IMR-90 (cell line): Measurements from ENCODE around the gene TRIM63. TPM values are rescaled to one million over a fixed set of nuclear protein-coding genes. Genes with fewer than 3 reads are reported as not detected.

Experiments used
- ATAC-seq: fragments of 200-7000 bp; cut with Tn5 transposase; 2 replicates; pipeline ENCODE4 v1.9.1; 2020; ENCODE audit warnings: low read depth, mild to moderate bottlenecking, moderate library complexity
- BruUV-seq: library from RNA; stranded (reverse); fragments of 400-500 nt; replicated peaks from 2 replicates; lab custom pipeline; 2021; lab: Mats Ljungman, UMichigan
- CTCF ChIA-PET: fragments of 300-600 bp; formaldehyde crosslinking; extraction: SDS; loops from one replicate; lab custom pipeline; 2021; ENCODE audit warnings: antibody characterized with exemption; lab: Yijun Ruan, JAX
- POLR2A ChIA-PET: fragments of 300-600 bp; sonication (Branson Sonifier 250); formaldehyde crosslinking; loops from one replicate; lab custom pipeline; 2022; ENCODE audit warnings: antibody characterized with exemption; ENCODE audit not compliant: unreplicated experiment; lab: Charles Lee
- DNase-seq: peaks from one replicate; pipeline ENCODE4 v3.0.0; 2013
- H2AFZ ChIP-seq: replicated peaks from 2 replicates; pipeline ENCODE3; 2013; ENCODE audit warnings: low read length, mild to moderate bottlenecking; ENCODE audit not compliant: poor library complexity
- H2AK5ac ChIP-seq: 2 replicates; pipeline ENCODE4 v1.6.1; 2013; ENCODE audit warnings: low read depth, low read length, inconsistent platforms
- H2AK9ac ChIP-seq: replicated peaks from 2 replicates; pipeline ENCODE3; 2013; ENCODE audit warnings: mild to moderate bottlenecking, low read depth, low read length, moderate library complexity; ENCODE audit not compliant: poor library complexity
- H2BK120ac ChIP-seq: 2 replicates; pipeline ENCODE4 v1.6.1; 2013; ENCODE audit warnings: low read depth, low read length, inconsistent platforms
- H2BK15ac ChIP-seq: 3 replicates; pipeline ENCODE4 v1.6.1; 2013; ENCODE audit warnings: low read depth, low read length, inconsistent platforms
- H2BK20ac ChIP-seq: 2 replicates; pipeline ENCODE4 v1.6.1; 2013; ENCODE audit warnings: low read depth, mild to moderate bottlenecking, inconsistent platforms, low read length, moderate library complexity
- H2BK5ac ChIP-seq: 2 replicates; pipeline ENCODE4 v1.6.1; 2013; ENCODE audit warnings: mild to moderate bottlenecking, low read depth, low read length, inconsistent platforms; ENCODE audit not compliant: poor library complexity, severe bottlenecking
- H3K14ac ChIP-seq: replicated peaks from 2 replicates; pipeline ENCODE4 v1.6.1; 2013; ENCODE audit warnings: low read depth, low read length, inconsistent platforms
- H3K18ac ChIP-seq: 2 replicates; pipeline ENCODE4 v1.6.1; 2013; ENCODE audit warnings: low read depth, low read length, control low read depth
- H3K23ac ChIP-seq: 2 replicates; pipeline ENCODE4 v1.6.1; 2013; ENCODE audit warnings: low read depth, low read length, inconsistent platforms
- H3K27ac ChIP-seq: 2 replicates; pipeline ENCODE4 v1.5.1; 2013; ENCODE audit warnings: mild to moderate bottlenecking, control low read depth, low read length; ENCODE audit not compliant: insufficient read depth
- H3K27me3 ChIP-seq: 2 replicates; pipeline ENCODE4 v1.6.1; 2013; ENCODE audit warnings: low read length; ENCODE audit not compliant: control insufficient read depth, insufficient read depth
- H3K36me3 ChIP-seq: 2 replicates; pipeline ENCODE4 v1.6.1; 2013; ENCODE audit warnings: low read length, mixed read lengths; ENCODE audit not compliant: control insufficient read depth, insufficient read depth
- H3K4ac ChIP-seq: 2 replicates; pipeline ENCODE4 v1.6.1; 2013; ENCODE audit warnings: low read depth, low read length, inconsistent platforms
- H3K4me1 ChIP-seq: 2 replicates; pipeline ENCODE4 v1.6.1; 2013; ENCODE audit warnings: low read length, mixed read lengths; ENCODE audit not compliant: control insufficient read depth, insufficient read depth
- H3K4me2 ChIP-seq: 2 replicates; pipeline ENCODE4 v1.6.1; 2013; ENCODE audit warnings: low read depth, mild to moderate bottlenecking, control low read depth, low read length, moderate library complexity
- H3K4me3 ChIP-seq: 2 replicates; pipeline ENCODE4 v1.5.1; 2013; ENCODE audit warnings: low read depth, mild to moderate bottlenecking, control low read depth, low read length, moderate library complexity; ENCODE audit not compliant: insufficient read depth
- H3K56ac ChIP-seq: 2 replicates; pipeline ENCODE4 v1.6.1; 2013; ENCODE audit warnings: low read length, inconsistent platforms; ENCODE audit not compliant: insufficient read depth; ENCODE audit errors: extremely low read depth
- H3K79me1 ChIP-seq, 2 experiments: 2 replicates each; pipeline ENCODE4 v1.6.1; 2013; ENCODE audit warnings: low read length in 2 of 2, inconsistent platforms in 1 of 2, low read depth in 1 of 2
- H3K9ac ChIP-seq: 2 replicates; pipeline ENCODE4 v1.6.1; 2013; ENCODE audit warnings: low read depth, low read length, control low read depth
- H3K9me1 ChIP-seq: 2 replicates; pipeline ENCODE4 v1.6.1; 2013; ENCODE audit warnings: low read length, inconsistent platforms; ENCODE audit not compliant: insufficient read depth
- H3K9me3 ChIP-seq: 2 replicates; pipeline ENCODE4 v1.6.1; 2013; ENCODE audit warnings: low read length; ENCODE audit not compliant: control insufficient read depth, insufficient read depth
- H4K20me1 ChIP-seq: 2 replicates; pipeline ENCODE4 v1.6.1; 2013; ENCODE audit warnings: low read length, inconsistent platforms; ENCODE audit not compliant: insufficient read depth
- H4K5ac ChIP-seq: 2 replicates; pipeline ENCODE4 v1.6.1; 2013; ENCODE audit warnings: mild to moderate bottlenecking, low read depth, low read length, control low read depth
- H4K8ac ChIP-seq, 2 experiments: 2 replicates each; pipeline ENCODE4 v1.6.1; 2013; ENCODE audit warnings: low read depth in 2 of 2, low read length in 2 of 2, control low read depth in 1 of 2, inconsistent platforms in 1 of 2
- H4K91ac ChIP-seq: 2 replicates; pipeline ENCODE4 v1.6.1; 2013; ENCODE audit warnings: low read depth, low read length, inconsistent platforms; ENCODE audit not compliant: insufficient read depth
- BHLHE40 ChIP-seq: fragments of 150-350 bp; IDR thresholded peaks from 2 replicates; pipeline ENCODE4 v1.6.1; 2016; ENCODE audit warnings: mild to moderate bottlenecking, low read depth, low read length
- FOS ChIP-seq: fragments of 150-350 bp; IDR thresholded peaks from 2 replicates; pipeline ENCODE4 v1.6.1; 2016; ENCODE audit warnings: low read depth, low read length
- WGBS, 2 experiments: methylation state at CpG; one replicate each; pipeline versions ENCODE4 v1.1.5 to v1.1.7; 2013; ENCODE audit warnings: missing lambda C conversion rate in 2 of 2; ENCODE audit not compliant: insufficient read length in 1 of 2; ENCODE audit errors: extremely low coverage in 2 of 2; 5-methylcytosine and 5-hydroxymethylcytosine counted together
- dilution Hi-C: fragments of 300-500 bp; cut with HindIII; formaldehyde crosslinking; loops from one replicate; pipeline ENCODE4 v1.14.3; 2018; ENCODE audit warnings: low sequenced_read_pairs; ENCODE audit not compliant: unreplicated experiment
- in situ Hi-C: fragments of 300-500 bp; cut with MboI; formaldehyde crosslinking; loops from 3 replicates; pipeline ENCODE4 v1.14.3; 2019; ENCODE audit warnings: low sequenced_read_pairs, inconsistent platforms, mixed read lengths
- intact Hi-C: fragments of 100-400 bp; cut with micrococcal nuclease; formaldehyde crosslinking; loops from 2 replicates; pipeline ENCODE4 v1.10.0; 2022
- polyA plus RNA-seq, 3 experiments: library from polyadenylated mRNA; depleted of rRNA; stranded (reverse); fragments of >200 nt; gene quantifications; 2 replicates each; pipeline ENCODE4 v1.2.3, GENCODE V29; 2012; ENCODE audit warnings: low replicate concordance in 1 of 3
- total RNA-seq: library from RNA; depleted of rRNA; stranded (reverse); fragments of >200 nt; gene quantifications from 2 replicates; pipeline ENCODE4 v1.2.3, GENCODE V29; 2012

Gene TRIM63
- total and polyA plus RNA-seq, 2 of the 4 experiments (the other 2 are of a cell fraction): not detected

DNA sequence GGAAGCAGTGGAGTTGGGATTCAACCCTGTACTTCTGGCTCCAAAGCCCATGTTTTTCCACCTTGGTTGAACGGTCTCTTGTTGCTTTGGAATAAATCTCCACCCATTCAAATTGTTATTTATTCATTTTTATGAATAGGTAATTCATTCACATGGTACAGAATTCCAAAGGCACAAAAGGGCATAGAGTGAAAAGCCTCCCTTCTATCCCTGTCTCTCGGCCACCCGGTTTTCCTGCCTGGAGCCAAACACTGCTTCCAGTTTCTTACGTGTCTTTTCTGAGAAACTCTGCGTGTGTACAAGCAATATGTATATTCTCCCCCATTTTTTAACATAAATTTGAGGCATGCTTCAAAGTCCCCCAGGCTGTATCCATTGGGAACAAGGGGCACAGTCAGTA lies 41.9 kb downstream of the TRIM63 start:
- ChIA-PET CTCF (no interaction called here), POLR2A (no interaction called here)
- no peak overlapping the region for H3K4me2 ChIP-seq

More for the DNA sequence above, 41.9 kb downstream of the TRIM63 start:
- no peak overlapping the region for H2BK15ac ChIP-seq
- no peak overlapping the region for H3K9ac ChIP-seq
- H2AK9ac ChIP-seq: no peak overlapping the region
- H3K36me3 ChIP-seq: no peaks in the 10 kb centered on the region
- no peak overlapping the region for H2AFZ ChIP-seq
- H3K56ac ChIP-seq: no peak overlapping the region
- intact Hi-C loops (no loop called here), dilution Hi-C loops (no loop called here), in situ Hi-C loops (no loop called here)
- H2BK20ac ChIP-seq: no peak overlapping the region
- peaks cover 3% of the 10 kb centered on the region; the same call in 1 of the 2 replicates for H3K27me3 ChIP-seq
- BruUV-seq: no TSS peak
- no peak for DNase-seq
- H3K79me1 ChIP-seq: no peaks in the 10 kb centered on the region
- TF ChIP-seq FOS (no peak), BHLHE40 (no peak)
- no peaks in the 10 kb centered on the region for H4K20me1 ChIP-seq
- H3K9me1 ChIP-seq: peaks cover 4% of the 10 kb centered on the region
- H4K5ac ChIP-seq: no peak overlapping the region
- H2BK5ac ChIP-seq: no peak overlapping the region
- no CpG with 5 or more reads among the region's 5 CpGs for WGBS, 2 experiments
- H3K27ac ChIP-seq: no peak overlapping the region
- H3K4me3 ChIP-seq: no peak overlapping the region
- H4K8ac ChIP-seq: no peak overlapping the region
- H3K18ac ChIP-seq: no peak overlapping the region
- no peak for ATAC-seq
- H3K4me1 ChIP-seq: peaks cover 11% of the 10 kb centered on the region
- H4K91ac ChIP-seq: no peak overlapping the region
- H3K23ac ChIP-seq: no peak overlapping the region
- no peak overlapping the region for H2BK120ac ChIP-seq
- no peak overlapping the region for H3K14ac ChIP-seq
- H3K9me3 ChIP-seq: no peaks in the 10 kb centered on the region
- no peak overlapping the region for H2AK5ac ChIP-seq
- no peak overlapping the region for H3K4ac ChIP-seq
